PC-9 (cell line): Measurements from ENCODE around the gene PTPN6. TPM values are rescaled to one million over a fixed set of nuclear protein-coding genes. Genes with fewer than 3 reads are reported as not detected.

Experiments used
- BruUV-seq: library from RNA; stranded (reverse); fragments of 400-500 nt; replicated peaks from 2 replicates; lab custom pipeline; 2021; lab: Mats Ljungman, UMichigan
- CTCF ChIA-PET: fragments of 300-600 bp; sonication (Branson Sonifier 250); formaldehyde crosslinking; loops from one replicate; lab custom pipeline; 2022; ENCODE audit warnings: antibody characterized with exemption; lab: Charles Lee
- POLR2A ChIA-PET: fragments of 300-600 bp; sonication (Branson Sonifier 250); formaldehyde crosslinking; loops from one replicate; lab custom pipeline; 2022; ENCODE audit warnings: antibody characterized with exemption; ENCODE audit not compliant: unreplicated experiment; lab: Charles Lee
- DNase-seq, 2 experiments: peaks; one replicate each; pipeline versions ENCODE4 v3.0.0 to v3.0.0-alpha.2; 2015 to 2022; ENCODE audit warnings: mixed read lengths in 1 of 2
- H2AFZ ChIP-seq: fragments of 200-600 bp; sonication (generic); 2 replicates; pipeline ENCODE4 v1.8.1; 2017; ENCODE audit warnings: antibody characterized with exemption
- H3F3A ChIP-seq: fragments of 200-600 bp; sonication (generic); 2 replicates; pipeline ENCODE4 v1.8.1; 2017; ENCODE audit warnings: antibody characterized with exemption, mild to moderate bottlenecking, low read depth; ENCODE audit not compliant: insufficient read depth
- H3K27ac ChIP-seq: fragments of 200-600 bp; sonication (generic); 2 replicates; pipeline ENCODE4 v1.6.1; 2016; ENCODE audit warnings: mixed run types
- H3K27me3 ChIP-seq: fragments of 200-600 bp; sonication (generic); 2 replicates; pipeline ENCODE4 v1.6.1; 2016; ENCODE audit warnings: low read depth, mixed run types; ENCODE audit not compliant: insufficient read depth
- H3K36me3 ChIP-seq: fragments of 200-600 bp; sonication (generic); 2 replicates; pipeline ENCODE4 v1.6.1; 2016; ENCODE audit warnings: low read depth, mixed run types
- H3K4me1 ChIP-seq: fragments of 200-600 bp; sonication (generic); replicated peaks from 2 replicates; pipeline ENCODE4 v1.6.1; 2016; ENCODE audit warnings: mixed run types; ENCODE audit not compliant: insufficient read depth
- H3K4me2 ChIP-seq: fragments of 200-600 bp; sonication (generic); 2 replicates; pipeline ENCODE4 v1.6.1; 2017; ENCODE audit warnings: mixed run types
- H3K4me3 ChIP-seq: fragments of 200-600 bp; sonication (generic); 2 replicates; pipeline ENCODE4 v1.6.1; 2016; ENCODE audit warnings: mixed run types
- H3K79me2 ChIP-seq: fragments of 200-600 bp; sonication (generic); 2 replicates; pipeline ENCODE4 v1.6.1; 2017; ENCODE audit warnings: low read depth, mixed run types
- H3K9me2 ChIP-seq: fragments of 200-600 bp; sonication (generic); 2 replicates; pipeline ENCODE4 v1.8.1; 2017; ENCODE audit warnings: mild to moderate bottlenecking; ENCODE audit not compliant: insufficient read depth
- H3K9me3 ChIP-seq: fragments of 200-600 bp; sonication (generic); 2 replicates; pipeline ENCODE4 v1.8.1; 2016; ENCODE audit warnings: low read depth; ENCODE audit not compliant: insufficient read depth
- H4K20me1 ChIP-seq: fragments of 200-600 bp; sonication (generic); 2 replicates; pipeline ENCODE4 v1.8.1; 2017; ENCODE audit not compliant: insufficient read depth
- EZH2 ChIP-seq: fragments of 200-600 bp; sonication (generic); IDR thresholded peaks from 2 replicates; pipeline ENCODE4 v1.8.0; 2017; ENCODE audit warnings: antibody characterized with exemption, low read depth
- intact Hi-C: fragments of 100-400 bp; cut with micrococcal nuclease; formaldehyde crosslinking; loops from one replicate; pipeline ENCODE4 v1.10.0; 2022; ENCODE audit not compliant: unreplicated experiment
- total RNA-seq: library from RNA; stranded (reverse); gene quantifications from 2 replicates; pipeline ENCODE4 v1.2.3, GENCODE V29; 2021
- TF ChIP-seq, protein P1 (sequence below): fragments of 200-600 bp; sonication (generic); conservative IDR thresholded peaks from 2 replicates; pipeline ENCODE4 v1.6.1; 2017; ENCODE audit warnings: mixed run types, antibody characterized with exemption, mild to moderate bottlenecking, moderate library complexity

PTPN6 gene
- total RNA-seq, 1 experiment from 2014 or later: 92.7 TPM

DNA sequence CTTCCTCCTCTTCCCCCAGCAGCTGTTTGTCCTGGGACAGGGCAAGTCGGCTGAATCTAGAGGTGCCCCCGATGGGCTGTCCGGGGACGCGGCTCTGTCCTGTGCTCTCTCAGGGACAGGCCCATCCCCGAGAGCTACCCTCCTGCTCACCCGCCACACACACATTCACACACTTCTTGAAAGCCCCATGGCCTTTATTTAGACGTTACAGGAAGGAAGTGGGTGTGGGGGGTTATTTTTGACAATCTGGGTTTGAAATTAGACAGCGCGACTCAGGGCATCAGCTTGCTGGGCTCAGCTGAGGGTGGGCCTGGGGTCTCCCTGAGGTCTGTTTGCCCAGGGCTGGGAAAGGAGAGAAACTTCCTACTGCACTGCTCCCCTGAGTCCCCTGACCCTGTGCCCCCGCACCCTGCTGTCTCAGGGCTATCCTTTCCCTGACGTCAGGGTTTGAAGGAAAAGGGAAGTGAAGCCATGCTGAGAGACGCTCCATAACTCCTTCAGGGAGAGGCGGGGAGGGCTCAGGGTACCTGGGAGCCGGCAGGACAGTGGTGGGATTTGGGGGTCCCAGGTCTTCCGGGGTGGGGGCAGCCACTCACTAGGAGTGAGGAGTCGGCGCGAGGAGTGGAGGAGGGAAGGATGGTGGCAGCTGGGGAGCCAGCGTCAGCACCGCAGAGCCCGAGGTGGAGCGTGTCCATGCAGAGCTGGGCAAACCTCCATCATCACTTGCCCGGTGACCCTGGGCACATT lies 8.1 kb downstream of the PTPN6 start:
- BruUV-seq: no TSS peak
- intact Hi-C loops: no loop called here
- no peak overlapping the region for H3K4me3 ChIP-seq
- POLR2A ChIA-PET: interaction anchor here (0.6 to 0.7 kb wide), 2 partner anchors 13 to 191 kb away, joined by 3 to 4 read pairs; no protein-coding TSS in a partner anchor
- H3K4me1 ChIP-seq: peaks cover 29% of the 10 kb centered on the region
- TF ChIP-seq EZH2: no peak
- H3K9me2 ChIP-seq: no peaks in the 10 kb centered on the region
- peaks cover 5% of the 10 kb centered on the region; the same call in 1 of the 2 replicates for H3K36me3 ChIP-seq
- H3F3A ChIP-seq: peaks cover 33% of the 10 kb centered on the region
- H3K27ac ChIP-seq: no peak overlapping the region
- H3K27me3 ChIP-seq: no peaks in the 10 kb centered on the region
- no peaks in the 10 kb centered on the region for H3K9me3 ChIP-seq
- no peak overlapping the region for H2AFZ ChIP-seq
- no peaks in the 10 kb centered on the region for H4K20me1 ChIP-seq
- DNase-seq: no peak
- peaks cover 12% of the 10 kb centered on the region for H3K79me2 ChIP-seq
- CTCF ChIA-PET: no interaction called here
- H3K4me2 ChIP-seq: no peak overlapping the region

DNA sequence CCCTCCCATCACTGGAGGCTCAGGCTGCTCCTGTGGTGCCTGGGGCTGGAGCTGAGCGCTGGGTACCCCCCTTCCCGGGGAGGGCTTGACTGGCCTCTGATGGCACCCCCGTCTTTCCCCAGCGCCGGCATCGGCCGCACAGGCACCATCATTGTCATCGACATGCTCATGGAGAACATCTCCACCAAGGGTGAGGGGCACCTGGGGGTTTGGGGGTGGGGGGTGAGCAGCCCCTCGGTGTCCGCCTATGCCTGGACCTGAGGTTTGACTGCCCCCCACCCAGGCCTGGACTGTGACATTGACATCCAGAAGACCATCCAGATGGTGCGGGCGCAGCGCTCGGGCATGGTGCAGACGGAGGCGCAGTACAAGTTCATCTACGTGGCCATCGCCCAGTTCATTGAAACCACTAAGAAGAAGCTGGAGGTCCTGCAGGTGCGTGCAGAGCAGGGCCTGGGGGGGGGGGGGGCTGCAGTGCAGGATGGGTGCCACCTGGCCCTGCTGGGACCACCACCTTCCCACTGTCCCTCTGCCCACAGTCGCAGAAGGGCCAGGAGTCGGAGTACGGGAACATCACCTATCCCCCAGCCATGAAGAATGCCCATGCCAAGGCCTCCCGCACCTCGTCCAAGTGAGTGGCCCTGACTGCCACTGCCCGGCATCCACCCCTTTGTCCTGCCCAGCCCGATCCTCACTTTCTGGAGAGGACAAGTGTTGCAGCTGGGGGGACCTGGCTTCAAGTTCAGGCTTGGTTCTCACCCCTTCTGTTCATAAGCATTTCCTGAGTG lies 8.8 kb downstream of the PTPN6 start:
- Histone ChIP-seq H3K9me2 (no peaks in the 10 kb centered on the region), H3K9me3 (no peaks in the 10 kb centered on the region), H2AFZ (no peak overlapping the region), H3K36me3 (peaks cover 12% of the 10 kb centered on the region; the same call in 1 of the 2 replicates), H3K4me1 (peaks cover 35% of the 10 kb centered on the region), H3K27ac (0 out of 2 replicates have a peak overlapping the region, but pooled peaks have one; percentile 93), H3K4me2 (peak overlapping the region; percentile 97), H3K4me3 (no peak overlapping the region), H3K27me3 (no peaks in the 10 kb centered on the region), H4K20me1 (peaks cover 7% of the 10 kb centered on the region), H3F3A (peaks cover 41% of the 10 kb centered on the region), H3K79me2 (peaks cover 20% of the 10 kb centered on the region)
- no peak for DNase-seq
- intact Hi-C loops: loop anchor here (2.0 to 10.0 kb wide), 4 partner anchors 108 to 345 kb away; partner anchors contain the start of genes CDCA3, PEX5, USP5 and ZNF384
- TF ChIP-seq EZH2: no peak
- TF ChIP-seq, protein P1, sequence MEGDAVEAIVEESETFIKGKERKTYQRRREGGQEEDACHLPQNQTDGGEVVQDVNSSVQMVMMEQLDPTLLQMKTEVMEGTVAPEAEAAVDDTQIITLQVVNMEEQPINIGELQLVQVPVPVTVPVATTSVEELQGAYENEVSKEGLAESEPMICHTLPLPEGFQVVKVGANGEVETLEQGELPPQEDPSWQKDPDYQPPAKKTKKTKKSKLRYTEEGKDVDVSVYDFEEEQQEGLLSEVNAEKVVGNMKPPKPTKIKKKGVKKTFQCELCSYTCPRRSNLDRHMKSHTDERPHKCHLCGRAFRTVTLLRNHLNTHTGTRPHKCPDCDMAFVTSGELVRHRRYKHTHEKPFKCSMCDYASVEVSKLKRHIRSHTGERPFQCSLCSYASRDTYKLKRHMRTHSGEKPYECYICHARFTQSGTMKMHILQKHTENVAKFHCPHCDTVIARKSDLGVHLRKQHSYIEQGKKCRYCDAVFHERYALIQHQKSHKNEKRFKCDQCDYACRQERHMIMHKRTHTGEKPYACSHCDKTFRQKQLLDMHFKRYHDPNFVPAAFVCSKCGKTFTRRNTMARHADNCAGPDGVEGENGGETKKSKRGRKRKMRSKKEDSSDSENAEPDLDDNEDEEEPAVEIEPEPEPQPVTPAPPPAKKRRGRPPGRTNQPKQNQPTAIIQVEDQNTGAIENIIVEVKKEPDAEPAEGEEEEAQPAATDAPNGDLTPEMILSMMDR: no peak
- no TSS peak for BruUV-seq
- ChIA-PET CTCF (interaction anchor here (1.0 to 3.2 kb wide), 3 partner anchors 15 to 91 kb away, joined by 4 to 47 read pairs (median 14); partner anchors contain the start of genes C12orf57 and RNU7-1), POLR2A (interaction anchor here (0.5 to 3.0 kb wide), 4 partner anchors 14 to 1118 kb away, joined by 4 to 54 read pairs (median 6); partner anchors contain the start of genes C12orf57 and RNU7-1)

DNA sequence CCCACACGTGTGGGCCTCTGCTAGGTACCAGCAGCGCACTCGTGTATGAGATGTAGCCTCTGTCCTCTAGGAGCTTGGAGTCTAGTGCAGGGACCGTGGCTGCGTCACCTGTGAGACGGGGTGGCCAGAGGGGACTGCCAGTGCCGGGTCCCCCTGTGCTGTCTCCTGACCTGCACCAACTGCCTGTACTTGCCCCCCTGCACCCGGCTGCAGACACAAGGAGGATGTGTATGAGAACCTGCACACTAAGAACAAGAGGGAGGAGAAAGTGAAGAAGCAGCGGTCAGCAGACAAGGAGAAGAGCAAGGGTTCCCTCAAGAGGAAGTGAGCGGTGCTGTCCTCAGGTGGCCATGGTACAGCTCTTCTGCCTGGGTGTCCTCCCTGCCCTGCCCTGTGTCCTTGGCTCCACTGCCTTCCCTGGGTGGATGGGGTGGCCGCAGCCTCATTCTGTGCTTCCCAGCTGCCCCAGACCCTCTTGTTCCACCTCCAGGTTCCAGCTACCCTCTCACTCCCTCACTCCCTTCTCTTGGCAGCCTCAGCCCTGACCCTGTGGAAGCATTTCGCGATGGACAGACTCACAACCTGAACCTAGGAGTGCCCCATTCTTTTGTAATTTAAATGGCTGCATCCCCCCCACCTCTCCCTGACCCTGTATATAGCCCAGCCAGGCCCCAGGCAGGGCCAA lies 9.6 kb downstream of the PTPN6 start:
- Histone ChIP-seq H3K79me2 (peaks cover 27% of the 10 kb centered on the region), H4K20me1 (peaks cover 13% of the 10 kb centered on the region), H2AFZ (peak overlapping the region; percentile 74), H3K36me3 (peaks cover 17% of the 10 kb centered on the region; the same call in 1 of the 2 replicates), H3K27ac (peak overlapping the region; percentile 93), H3K9me3 (no peaks in the 10 kb centered on the region), H3F3A (peaks cover 48% of the 10 kb centered on the region), H3K9me2 (no peaks in the 10 kb centered on the region), H3K4me2 (peak overlapping the region; percentile 97), H3K4me3 (peak overlapping the region; percentile 98), H3K4me1 (peaks cover 41% of the 10 kb centered on the region), H3K27me3 (no peaks in the 10 kb centered on the region)
- BruUV-seq: no TSS peak
- intact Hi-C loops: loop anchor here (2.0 to 10.0 kb wide), 4 partner anchors 108 to 346 kb away; partner anchors contain the start of genes CDCA3, PEX5, USP5 and ZNF384
- DNase-seq: peak in 1 of 2 experiments; percentile 42
- POLR2A ChIA-PET: interaction anchor here (0.5 to 3.0 kb wide), 3 partner anchors 16 to 1117 kb away, joined by 4 to 54 read pairs (median 9); partner anchors contain the start of genes C12orf57 and RNU7-1
- CTCF ChIA-PET: interaction anchor here (0.6 to 3.2 kb wide), 5 partner anchors 13 to 91 kb away, joined by 3 to 47 read pairs (median 4); partner anchors contain the start of genes C12orf57 and RNU7-1
- TF ChIP-seq, protein P1: no peak
- no peak for TF ChIP-seq EZH2
